Measurements from ENCODE around the gene CDYL.

The CDYL gene

GRCh38 chr6:4940416-4940815 lies 164.2 kb downstream of the CDYL start:
- no peak for DNase-seq

GRCh38 chr6:4941782-4942672 lies 165.8 kb downstream of the CDYL start:
- DNase-seq = peak; percentile 6 to 20

GRCh38 chr6:4942673-4943009 lies 166.4 kb downstream of the CDYL start:
- no peak for DNase-seq

- no peak for DNase-seq
Measured at GRCh38 chr6:4943716-4944115, 167.5 kb downstream of the CDYL start.

- DNase-seq = no peak
Measured at GRCh38 chr6:4944325-4944724, 168.1 kb downstream of the CDYL start.

GRCh38 chr6:4946521-4946920 lies 170.3 kb downstream of the CDYL start:
- DNase-seq = no peak

- no peak for DNase-seq
Measured at GRCh38 chr6:4947716-4948115, 171.5 kb downstream of the CDYL start.

GRCh38 chr6:4948781-4949450 lies 172.7 kb downstream of the CDYL start:
- DNase-seq = no peak

GRCh38 chr6:4950076-4950475 lies 173.9 kb downstream of the CDYL start:
- DNase-seq = no peak

- no peak for DNase-seq
Measured at GRCh38 chr6:4950836-4951533, 174.8 kb downstream of the CDYL start.

- DNase-seq = no peak
Measured at GRCh38 chr6:4953440-4953839, 177.2 kb downstream of the CDYL start.

GRCh38 chr6:4956625-4957024 lies 180.4 kb downstream of the CDYL start:
- no peak for DNase-seq

- no peak for DNase-seq
Measured at GRCh38 chr6:4957521-4958231, 181.5 kb downstream of the CDYL start.

GRCh38 chr6:4958624-4959023 lies 182.4 kb downstream of the CDYL start:
- DNase-seq = no peak

- no peak for DNase-seq
Measured at GRCh38 chr6:4961322-4962168, 185.3 kb downstream of the CDYL start.

GRCh38 chr6:4962905-4963304 lies 186.7 kb downstream of the CDYL start:
- DNase-seq = no peak

- no peak for DNase-seq
Measured at GRCh38 chr6:4964675-4965561, 188.7 kb downstream of the CDYL start.

- DNase-seq = no peak
Measured at GRCh38 chr6:4965562-4966389, 189.6 kb downstream of the CDYL start.

GRCh38 chr6:4967301-4968030 lies 191.3 kb downstream of the CDYL start:
- DNase-seq = no peak
